ENCODE measurements around the gene COL1A2.

- TF ChIP-seq CTCF (conservative IDR thresholded peaks at IDR 0.05 in 1 of 2, IDR thresholded peaks at IDR 0.05 in 1 of 2; ENCODE audit: low read depth in 1 of 2, low read length in 2 of 2) (no peak), EZH2 (IDR thresholded peaks at IDR 0.05; ENCODE audit: low read length, missing control alignments) (no peak)
Measured at GRCh38 chr7:94434042-94434441, 39.3 kb downstream of the COL1A2 start.

All from fibroblast of lung (primary cell).